ENCODE results near the gene ALDH1L1.

GRCh38 chr3:126109146-126109879 lies 71.1 kb downstream of the ALDH1L1 start:
- TF ChIP-seq CTCF (IDR thresholded peaks at IDR 0.05): no peak
- TF ChIP-seq POLR2A (IDR thresholded peaks at IDR 0.05): no peak

Data from body of pancreas (tissue), 4 donors.